HG03025 (cell line): ENCODE data around the gene TBX3.

Source experiments
- ATAC-seq: cut with Tn5 transposase; IDR thresholded peaks from one replicate; pipeline ENCODE4 v1.9.1; 2021; ENCODE audit warnings: mild to moderate bottlenecking, moderate library complexity; ENCODE audit not compliant: unreplicated experiment, low FRiP score

Gene TBX3

GRCh38 chr12:114636723-114637480 lies 47.1 kb downstream of the TBX3 start:
- ATAC-seq = no peak

DNA sequence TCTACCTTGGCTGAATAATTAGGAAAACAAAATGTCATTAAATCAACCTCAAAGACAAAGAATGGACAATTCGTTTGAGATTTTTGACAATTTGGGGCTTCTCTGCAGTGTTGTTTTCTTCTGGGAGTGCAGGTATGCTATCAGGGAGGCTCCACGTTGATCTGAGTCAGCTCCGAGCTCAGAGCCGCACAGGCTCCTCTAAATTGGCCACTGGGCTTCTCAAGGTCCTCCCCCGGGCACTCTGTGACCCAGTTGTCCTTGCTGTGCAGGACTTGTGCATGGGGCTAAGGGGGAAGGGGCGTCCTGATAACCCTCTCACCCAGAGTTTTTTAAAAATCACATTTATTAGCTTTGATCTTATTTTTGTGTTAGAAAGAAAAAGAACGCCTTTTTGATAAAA lies 52.7 kb downstream of the TBX3 start:
- ATAC-seq = no peak

DNA sequence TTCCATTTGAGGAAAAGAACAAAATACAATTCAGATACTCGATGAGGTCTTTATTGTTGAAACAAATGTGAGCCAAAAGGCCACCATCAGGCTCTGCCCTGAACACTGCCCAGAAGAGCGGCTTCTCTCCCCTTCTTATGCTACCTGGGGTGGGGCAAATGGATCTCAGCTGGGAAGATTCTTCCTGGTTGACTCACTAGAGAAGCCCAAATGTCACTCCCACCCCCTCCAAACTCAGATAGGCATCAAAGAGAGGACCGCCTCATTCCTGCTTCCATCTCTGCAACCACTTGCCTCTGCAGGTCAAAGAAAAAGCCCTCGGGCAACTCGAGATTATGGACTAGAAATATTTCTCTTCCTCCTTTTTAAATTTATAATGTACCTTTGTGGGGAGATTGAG lies 55.8 kb downstream of the TBX3 start:
- ATAC-seq = no peak

DNA sequence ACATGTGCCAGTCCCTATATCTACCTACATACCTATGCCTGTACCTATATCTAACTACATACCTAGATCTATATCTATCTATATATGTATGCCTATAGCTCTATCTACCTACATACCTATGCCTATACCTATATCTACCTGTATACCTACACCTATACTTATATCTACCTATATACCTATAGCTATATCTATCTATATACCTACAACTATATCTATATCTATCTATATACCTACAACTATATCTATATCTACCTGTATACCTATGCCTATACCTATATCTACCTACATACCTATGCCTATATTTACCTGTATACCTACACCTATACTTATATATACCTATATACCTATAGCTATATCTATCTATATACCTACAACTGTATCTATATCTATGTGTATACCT lies 56.6 kb downstream of the TBX3 start:
- ATAC-seq = no peak

- ATAC-seq = no peak
These were observed 58.6 kb downstream of the TBX3 start for GRCh38 chr12:114625294-114625851.

- no peak for ATAC-seq
These were observed 60.2 kb downstream of the TBX3 start for GRCh38 chr12:114623737-114624136.
